Nephron (organoid): ENCODE results near the gene MCRIP1.

ENCODE experiments used
- H3K27ac Mint-ChIP-seq, 3 experiments: 2 replicates each; pipeline ENCODE4 v1.8.0; 2020; ENCODE audit warnings: mixed read lengths in 3 of 3, mild to moderate bottlenecking in 2 of 3, moderate library complexity in 1 of 3
- H3K27me3 Mint-ChIP-seq: 2 replicates; pipeline ENCODE4 v1.8.0; 2021; ENCODE audit warnings: low read depth, mild to moderate bottlenecking, moderate library complexity, mixed read lengths
- H3K36me3 Mint-ChIP-seq: 2 replicates; pipeline ENCODE4 v1.8.0; 2020; ENCODE audit warnings: low read depth, mixed read lengths
- H3K4me1 Mint-ChIP-seq: 2 replicates; pipeline ENCODE4 v1.8.0; 2020; ENCODE audit warnings: mixed read lengths
- H3K4me3 Mint-ChIP-seq, 3 experiments: 2 replicates each; pipeline ENCODE4 v1.8.0; 2020; ENCODE audit warnings: mild to moderate bottlenecking in 3 of 3, mixed read lengths in 3 of 3, moderate library complexity in 2 of 3
- H3K9me3 Mint-ChIP-seq: 2 replicates; pipeline ENCODE4 v1.8.0; 2020; ENCODE audit warnings: mixed read lengths
- TF ChIP-seq, protein P1 (sequence below), 3 experiments: fragments of 200-600 bp; sonication (generic); IDR thresholded peaks; one replicate each; pipeline ENCODE4 v1.5.0; 2021; ENCODE audit warnings: antibody characterized with exemption in 3 of 3; ENCODE audit not compliant: unreplicated experiment in 3 of 3

MCRIP1 gene

DNA sequence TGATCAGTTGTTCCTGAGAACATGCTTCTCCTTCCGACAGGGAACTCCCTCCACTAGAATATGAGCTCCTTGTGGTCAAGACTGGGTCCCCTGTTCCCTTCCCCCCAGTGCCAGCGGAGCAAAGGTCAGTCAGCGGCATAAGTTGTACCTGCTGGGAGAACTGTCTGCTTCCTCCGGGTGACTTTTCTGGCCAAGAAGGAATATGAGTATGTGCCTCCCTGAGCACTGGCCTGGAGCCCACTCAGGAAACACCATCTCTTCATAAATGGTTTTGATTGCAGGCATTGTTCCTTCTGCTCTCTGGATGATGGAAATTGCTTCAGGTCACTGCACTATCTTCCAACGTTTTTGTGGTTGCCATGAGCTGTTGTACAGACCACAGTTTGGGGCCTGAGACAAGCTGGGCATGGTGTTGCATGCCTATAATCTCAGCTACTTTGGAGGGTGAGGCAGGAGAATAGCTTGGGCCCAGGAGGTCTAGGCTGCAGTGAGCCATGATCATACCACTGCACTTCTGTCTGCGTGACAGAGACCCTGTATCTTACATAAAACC is 30.1 kb upstream of the MCRIP1 start:
- Mint-ChIP-seq H3K4me3 (peak overlapping the region; percentile 78 to 87 (median 84)), H3K9me3 (no peaks in the 10 kb centered on the region), H3K4me1 (peaks cover 24% of the 10 kb centered on the region), H3K36me3 (peaks cover 13% of the 10 kb centered on the region), H3K27ac (peak overlapping the region; percentile 61 to 77 (median 74)), H3K27me3 (no peaks in the 10 kb centered on the region)
- TF ChIP-seq, protein P1, sequence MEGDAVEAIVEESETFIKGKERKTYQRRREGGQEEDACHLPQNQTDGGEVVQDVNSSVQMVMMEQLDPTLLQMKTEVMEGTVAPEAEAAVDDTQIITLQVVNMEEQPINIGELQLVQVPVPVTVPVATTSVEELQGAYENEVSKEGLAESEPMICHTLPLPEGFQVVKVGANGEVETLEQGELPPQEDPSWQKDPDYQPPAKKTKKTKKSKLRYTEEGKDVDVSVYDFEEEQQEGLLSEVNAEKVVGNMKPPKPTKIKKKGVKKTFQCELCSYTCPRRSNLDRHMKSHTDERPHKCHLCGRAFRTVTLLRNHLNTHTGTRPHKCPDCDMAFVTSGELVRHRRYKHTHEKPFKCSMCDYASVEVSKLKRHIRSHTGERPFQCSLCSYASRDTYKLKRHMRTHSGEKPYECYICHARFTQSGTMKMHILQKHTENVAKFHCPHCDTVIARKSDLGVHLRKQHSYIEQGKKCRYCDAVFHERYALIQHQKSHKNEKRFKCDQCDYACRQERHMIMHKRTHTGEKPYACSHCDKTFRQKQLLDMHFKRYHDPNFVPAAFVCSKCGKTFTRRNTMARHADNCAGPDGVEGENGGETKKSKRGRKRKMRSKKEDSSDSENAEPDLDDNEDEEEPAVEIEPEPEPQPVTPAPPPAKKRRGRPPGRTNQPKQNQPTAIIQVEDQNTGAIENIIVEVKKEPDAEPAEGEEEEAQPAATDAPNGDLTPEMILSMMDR (IDR thresholded peaks at IDR 0.05; ENCODE audit: unreplicated experiment in 3 of 3), result no peak

DNA sequence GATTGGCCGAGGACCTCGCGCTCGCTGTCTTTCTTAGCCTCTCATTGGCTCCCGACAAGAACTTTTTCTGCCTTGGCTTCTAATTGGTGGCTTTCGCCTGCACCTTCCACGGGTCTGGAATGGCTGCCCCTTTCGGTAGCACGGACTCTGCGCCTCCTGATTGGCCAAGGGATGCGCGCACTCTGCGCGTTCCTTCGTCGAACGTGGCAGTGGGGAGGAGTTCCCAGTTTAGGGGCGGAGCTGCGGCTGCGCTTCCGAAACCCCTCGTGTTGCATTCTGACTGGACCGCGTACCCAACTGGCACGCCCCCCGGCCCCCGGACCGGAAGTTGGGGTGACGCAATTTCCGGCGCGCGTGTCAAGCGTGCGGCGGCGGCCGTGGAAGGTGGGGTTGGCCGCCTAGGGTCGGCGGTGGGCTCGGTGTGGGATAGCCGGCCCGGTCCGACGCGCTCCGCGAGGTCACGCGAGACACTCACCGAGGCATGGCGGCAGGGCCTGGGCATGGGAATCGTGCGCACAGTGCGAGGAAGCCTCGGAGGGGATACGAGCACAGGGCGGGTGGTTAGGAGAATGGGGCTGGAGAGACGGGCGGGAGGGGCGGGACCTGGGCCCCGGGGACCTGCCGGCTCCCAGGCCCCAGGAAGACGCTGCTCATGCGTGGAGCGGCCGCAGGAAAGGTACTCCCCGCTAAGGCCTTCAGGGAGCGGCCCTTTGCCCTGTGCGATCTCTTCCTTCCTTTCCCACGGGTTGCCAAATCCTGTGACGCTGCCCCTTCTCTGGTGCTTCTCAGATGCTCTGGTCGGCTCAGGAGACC is 27.9 kb upstream of the MCRIP1 start:
- peaks cover 22% of the 10 kb centered on the region for H3K36me3 Mint-ChIP-seq
- no peaks in the 10 kb centered on the region for H3K27me3 Mint-ChIP-seq
- H3K4me3 Mint-ChIP-seq, result peak overlapping the region; percentile 87 to 94 (median 92)
- H3K27ac Mint-ChIP-seq, result peak overlapping the region; percentile 63 to 95 (median 82)
- TF ChIP-seq, protein P1 (IDR thresholded peaks at IDR 0.05; ENCODE audit: unreplicated experiment in 3 of 3), result no peak
- H3K9me3 Mint-ChIP-seq, result no peaks in the 10 kb centered on the region
- peaks cover 21% of the 10 kb centered on the region for H3K4me1 Mint-ChIP-seq

DNA sequence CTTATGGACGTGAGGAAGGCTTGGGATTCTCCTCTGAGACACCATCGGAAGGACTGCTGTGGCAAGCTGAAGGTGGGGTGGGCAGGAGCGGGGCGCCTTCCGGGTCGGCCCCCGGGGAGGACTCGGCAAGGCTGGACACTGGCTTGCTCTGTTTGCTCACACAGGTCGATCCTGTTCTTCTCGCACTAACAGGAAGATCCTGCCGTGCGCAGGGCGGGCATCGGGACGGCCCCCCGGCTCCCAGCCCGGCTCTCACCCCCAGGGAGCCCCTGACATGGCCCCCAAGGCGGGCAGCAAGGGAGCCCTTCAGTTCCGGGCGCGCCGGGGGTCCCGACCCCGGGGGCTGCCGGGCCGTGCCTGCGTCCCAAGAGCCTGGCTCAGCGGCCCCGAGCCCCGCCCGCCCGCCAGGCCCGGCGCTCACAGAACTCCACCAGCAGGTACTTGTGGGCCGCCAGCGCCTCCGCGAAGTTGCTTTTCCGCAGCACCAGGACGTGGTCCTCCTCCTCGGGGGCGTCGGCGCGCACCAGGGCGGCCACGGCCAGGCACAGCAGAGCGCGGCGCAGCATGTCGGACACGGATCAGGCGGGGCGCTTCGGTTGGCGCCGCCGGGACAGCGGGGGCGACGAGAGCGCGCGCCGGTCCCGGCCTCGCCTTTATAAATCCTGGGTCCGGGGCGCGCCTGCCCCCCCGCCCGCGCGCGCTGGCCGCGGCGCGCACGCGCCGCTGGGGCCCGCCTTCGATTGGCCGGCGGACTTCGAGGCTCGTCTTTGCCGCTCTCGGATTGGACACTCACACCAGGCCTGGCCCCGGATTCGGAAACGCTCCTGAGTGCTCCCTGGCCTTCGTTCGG is 27.0 kb upstream of the MCRIP1 start, which contains the start of gene P4HB:
TSS of gene P4HB (minus strand) at position 630 of the 850 bp plus-strand sequence. CDS start at position 566, 64 bp downstream.
- no peaks in the 10 kb centered on the region for H3K27me3 Mint-ChIP-seq
- TF ChIP-seq, protein P1 (IDR thresholded peaks at IDR 0.05; ENCODE audit: unreplicated experiment in 3 of 3), result no peak
- H3K27ac Mint-ChIP-seq, result peak within 1 kb of the TSS; percentile 63 to 95 (median 83)
- no peaks in the 10 kb centered on the region for H3K9me3 Mint-ChIP-seq
- peaks cover 28% of the 10 kb centered on the region for H3K36me3 Mint-ChIP-seq
- H3K4me1 Mint-ChIP-seq, result peaks cover 21% of the 10 kb centered on the region
- peak within 1 kb of the TSS; percentile 94 to 97 (median 96) for H3K4me3 Mint-ChIP-seq

DNA sequence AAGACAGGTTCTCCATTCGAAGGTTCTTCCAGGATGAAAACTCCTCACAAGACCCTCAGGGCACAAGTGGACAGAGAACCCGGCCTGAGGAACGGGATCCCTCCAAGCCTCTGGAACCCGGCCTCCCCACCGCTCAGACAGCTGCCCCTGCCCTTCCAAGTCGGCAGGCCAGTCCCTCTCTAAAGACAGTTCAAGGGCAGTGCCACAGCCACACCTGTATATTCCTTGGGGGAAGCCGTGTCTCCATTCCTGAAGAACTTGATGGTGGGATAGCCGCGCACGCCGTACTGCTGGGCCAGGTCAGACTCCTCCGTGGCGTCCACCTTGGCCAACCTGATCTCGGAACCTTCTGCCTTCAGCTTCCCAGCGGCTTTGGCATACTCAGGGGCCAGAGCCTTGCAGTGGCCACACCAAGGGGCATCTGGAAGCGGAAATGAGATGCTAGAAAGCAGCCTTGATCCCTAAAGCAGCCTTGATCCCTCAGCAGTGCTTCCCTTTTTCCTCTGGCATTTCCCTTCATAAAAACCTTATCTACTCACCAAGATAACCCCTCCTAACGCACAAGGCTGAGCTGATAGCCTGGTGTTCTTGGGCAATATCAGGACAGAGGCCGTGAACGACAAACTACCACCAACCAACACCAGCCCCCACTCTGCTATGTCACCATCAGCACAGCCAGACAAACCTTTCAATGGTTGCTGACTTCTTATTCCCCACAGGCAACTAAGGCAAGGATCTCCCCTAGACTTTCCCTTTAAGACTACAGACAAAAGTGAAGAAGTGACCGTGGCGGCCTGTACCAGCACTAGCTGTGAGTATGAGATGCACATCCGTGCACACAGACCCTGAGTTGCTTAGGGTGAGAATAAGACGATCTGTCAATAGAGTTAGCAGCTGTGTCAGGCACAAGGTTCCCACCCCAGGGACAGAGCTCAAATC is 26.1 kb upstream of the MCRIP1 start:
- H3K4me3 Mint-ChIP-seq, result peak overlapping the region; percentile 89 to 97 (median 96)
- TF ChIP-seq, protein P1 (IDR thresholded peaks at IDR 0.05; ENCODE audit: unreplicated experiment in 3 of 3), result no peak
- no peaks in the 10 kb centered on the region for H3K27me3 Mint-ChIP-seq

More for the DNA sequence above, 26.1 kb upstream of the MCRIP1 start:
- Mint-ChIP-seq H3K27ac (peak overlapping the region; percentile 63 to 86 (median 83)), H3K4me1 (peaks cover 21% of the 10 kb centered on the region), H3K36me3 (peaks cover 32% of the 10 kb centered on the region), H3K9me3 (no peaks in the 10 kb centered on the region)
